Stimulated activated naive CD8-positive, alpha-beta T cell treated with anti-CD3 and anti-CD28 coated beads, Interleukin-15, Interleukin-2, amounts not matched to agents 100 ng/mL and 50 ng/mL, for 24 hours (primary cell): Measurements from ENCODE around the gene CPLANE2.
A peak's percentile ranks its signal among the peaks of the same experiment; 100 is the strongest.

Source experiments
- H3K27ac Mint-ChIP-seq: one replicate; pipeline ENCODE4 v1.8.0; 2021; ENCODE audit warnings: mild to moderate bottlenecking, mixed read lengths
- H3K27me3 Mint-ChIP-seq: one replicate; pipeline ENCODE4 v1.8.0; 2021; ENCODE audit warnings: mixed read lengths
- H3K36me3 Mint-ChIP-seq: one replicate; pipeline ENCODE4 v1.8.0; 2021; ENCODE audit warnings: low read depth, mixed read lengths
- H3K4me1 Mint-ChIP-seq: one replicate; pipeline ENCODE4 v1.8.0; 2021; ENCODE audit warnings: low read depth, mixed read lengths
- H3K4me3 Mint-ChIP-seq: one replicate; pipeline ENCODE4 v1.8.0; 2021; ENCODE audit warnings: mild to moderate bottlenecking, mixed read lengths
- H3K9me3 Mint-ChIP-seq: one replicate; pipeline ENCODE4 v1.8.0; 2021; ENCODE audit warnings: mixed read lengths

Gene CPLANE2

GRCh38 chr1:16211824-16212223 is 25.2 kb downstream of the CPLANE2 start:
- no peak overlapping the region for H3K4me3 Mint-ChIP-seq
- no peaks in the 10 kb centered on the region for H3K9me3 Mint-ChIP-seq
- peaks cover 13% of the 10 kb centered on the region for H3K4me1 Mint-ChIP-seq
- no peak overlapping the region for H3K27ac Mint-ChIP-seq
- H3K27me3 Mint-ChIP-seq = peaks cover 2% of the 10 kb centered on the region
- H3K36me3 Mint-ChIP-seq = no peaks in the 10 kb centered on the region

- H3K4me1 Mint-ChIP-seq = peaks cover 5% of the 10 kb centered on the region
- H3K9me3 Mint-ChIP-seq = no peaks in the 10 kb centered on the region
These were observed 26.4 kb downstream of the CPLANE2 start for GRCh38 chr1:16210581-16210980.

GRCh38 chr1:16209847-16210407 is 27.1 kb downstream of the CPLANE2 start:
- peaks cover 5% of the 10 kb centered on the region for H3K4me1 Mint-ChIP-seq
- H3K27ac Mint-ChIP-seq = no peak overlapping the region
- H3K4me3 Mint-ChIP-seq = no peak overlapping the region
- no peaks in the 10 kb centered on the region for H3K27me3 Mint-ChIP-seq
- no peaks in the 10 kb centered on the region for H3K9me3 Mint-ChIP-seq
- H3K36me3 Mint-ChIP-seq = no peaks in the 10 kb centered on the region

More at GRCh38 chr1:16210581-16210980, 26.4 kb downstream of the CPLANE2 start:
- no peak overlapping the region for H3K4me3 Mint-ChIP-seq
- H3K27ac Mint-ChIP-seq = peak overlapping the region; percentile 14
- no peaks in the 10 kb centered on the region for H3K36me3 Mint-ChIP-seq
- no peaks in the 10 kb centered on the region for H3K27me3 Mint-ChIP-seq

- no peaks in the 10 kb centered on the region for H3K27me3 Mint-ChIP-seq
- H3K4me1 Mint-ChIP-seq = peaks cover 5% of the 10 kb centered on the region
- H3K36me3 Mint-ChIP-seq = no peaks in the 10 kb centered on the region
- H3K27ac Mint-ChIP-seq = no peak overlapping the region
- H3K9me3 Mint-ChIP-seq = no peaks in the 10 kb centered on the region
- no peak overlapping the region for H3K4me3 Mint-ChIP-seq
These were observed 27.7 kb downstream of the CPLANE2 start for GRCh38 chr1:16209132-16209846.

- Mint-ChIP-seq H3K27me3 (no peaks in the 10 kb centered on the region), H3K27ac (no peak overlapping the region), H3K36me3 (peaks cover 3% of the 10 kb centered on the region), H3K4me1 (peaks cover 5% of the 10 kb centered on the region), H3K9me3 (no peaks in the 10 kb centered on the region), H3K4me3 (no peak overlapping the region)
These were observed 28.6 kb downstream of the CPLANE2 start for GRCh38 chr1:16208270-16208987.

GRCh38 chr1:16207318-16208269 is 29.4 kb downstream of the CPLANE2 start:
- no peaks in the 10 kb centered on the region for H3K9me3 Mint-ChIP-seq
- H3K27ac Mint-ChIP-seq = peak overlapping the region; percentile 87
- peaks cover 5% of the 10 kb centered on the region for H3K36me3 Mint-ChIP-seq
- no peaks in the 10 kb centered on the region for H3K27me3 Mint-ChIP-seq
- H3K4me3 Mint-ChIP-seq = peak overlapping the region; percentile 78
- H3K4me1 Mint-ChIP-seq = peaks cover 5% of the 10 kb centered on the region

- peak overlapping the region; percentile 78 for H3K4me3 Mint-ChIP-seq
These were observed 30.3 kb downstream of the CPLANE2 start for GRCh38 chr1:16206547-16207317.

GRCh38 chr1:16205891-16206546 is 31.0 kb downstream of the CPLANE2 start:
- Mint-ChIP-seq H3K4me3 (peak overlapping the region; percentile 78), H3K9me3 (no peaks in the 10 kb centered on the region), H3K27me3 (no peaks in the 10 kb centered on the region), H3K4me1 (peaks cover 5% of the 10 kb centered on the region), H3K27ac (peak overlapping the region; percentile 74), H3K36me3 (peaks cover 5% of the 10 kb centered on the region)

More at GRCh38 chr1:16206547-16207317, 30.3 kb downstream of the CPLANE2 start:
- Mint-ChIP-seq H3K36me3 (peaks cover 5% of the 10 kb centered on the region), H3K27me3 (no peaks in the 10 kb centered on the region), H3K9me3 (no peaks in the 10 kb centered on the region), H3K27ac (peak overlapping the region; percentile 87), H3K4me1 (peaks cover 5% of the 10 kb centered on the region)

- H3K4me3 Mint-ChIP-seq = no peak overlapping the region
- no peak overlapping the region for H3K27ac Mint-ChIP-seq
- H3K9me3 Mint-ChIP-seq = no peaks in the 10 kb centered on the region
These were observed 31.7 kb downstream of the CPLANE2 start for GRCh38 chr1:16205334-16205671.

GRCh38 chr1:16204634-16205333 is 32.2 kb downstream of the CPLANE2 start:
- Mint-ChIP-seq H3K27ac (no peak overlapping the region), H3K4me1 (peaks cover 5% of the 10 kb centered on the region), H3K27me3 (no peaks in the 10 kb centered on the region), H3K36me3 (peaks cover 5% of the 10 kb centered on the region), H3K9me3 (no peaks in the 10 kb centered on the region), H3K4me3 (no peak overlapping the region)

More at GRCh38 chr1:16205334-16205671, 31.7 kb downstream of the CPLANE2 start:
- H3K4me1 Mint-ChIP-seq = peaks cover 5% of the 10 kb centered on the region
- H3K36me3 Mint-ChIP-seq = peaks cover 5% of the 10 kb centered on the region
- no peaks in the 10 kb centered on the region for H3K27me3 Mint-ChIP-seq

GRCh38 chr1:16204216-16204615 is 32.8 kb downstream of the CPLANE2 start:
- Mint-ChIP-seq H3K9me3 (no peaks in the 10 kb centered on the region), H3K4me1 (peaks cover 5% of the 10 kb centered on the region), H3K27ac (no peak overlapping the region), H3K27me3 (no peaks in the 10 kb centered on the region), H3K4me3 (no peak overlapping the region), H3K36me3 (peaks cover 5% of the 10 kb centered on the region)

- no peaks in the 10 kb centered on the region for H3K27me3 Mint-ChIP-seq
- no peak overlapping the region for H3K4me3 Mint-ChIP-seq
- no peaks in the 10 kb centered on the region for H3K9me3 Mint-ChIP-seq
- no peak overlapping the region for H3K27ac Mint-ChIP-seq
- peaks cover 5% of the 10 kb centered on the region for H3K36me3 Mint-ChIP-seq
- H3K4me1 Mint-ChIP-seq = peaks cover 10% of the 10 kb centered on the region
These were observed 33.4 kb downstream of the CPLANE2 start for GRCh38 chr1:16203550-16203949.
